BLaER1 treated with 17β-estradiol and CSF1 and Interleukin-3, amounts not matched to agents 10 nM and 100 nM (cell line): ENCODE results near the gene GUCY1A2.

ENCODE experiments used
- H3K27ac ChIP-seq, 11 experiments: shearing (Covaris generic); formaldehyde crosslinking; 2 replicates each; pipeline ENCODE4 v1.8.1; 2022
- H3K27me3 ChIP-seq, 11 experiments: shearing (Covaris generic); formaldehyde crosslinking; 2 replicates each; pipeline ENCODE4 v1.8.1; 2022
- H3K36me3 ChIP-seq, 11 experiments: shearing (Covaris generic); formaldehyde crosslinking; 2 replicates each; pipeline ENCODE4 v1.8.1; 2022
- H3K4me1 ChIP-seq, 10 experiments: shearing (Covaris generic); formaldehyde crosslinking; 2 replicates each; pipeline ENCODE4 v1.8.1; 2022
- H3K4me2 ChIP-seq, 11 experiments: shearing (Covaris generic); formaldehyde crosslinking; 2 replicates each; pipeline ENCODE4 v1.8.1; 2022
- H3K4me3 ChIP-seq, 10 experiments: shearing (Covaris generic); formaldehyde crosslinking; 2 replicates each; pipeline ENCODE4 v1.8.1; 2022
- H3K9ac ChIP-seq, 11 experiments: shearing (Covaris generic); formaldehyde crosslinking; 2 replicates each; pipeline ENCODE4 v1.8.1; 2022
- H3K9me3 ChIP-seq, 11 experiments: shearing (Covaris generic); formaldehyde crosslinking; replicated peaks in 1 of 11; 2 replicates each; pipeline ENCODE4 v1.8.1; 2022
- H4K20me1 ChIP-seq, 11 experiments: shearing (Covaris generic); formaldehyde crosslinking; 2 replicates each; pipeline ENCODE4 v1.8.1; 2022
- Cebpa-rat ChIP-seq, 11 experiments: shearing (Covaris generic); IDR thresholded peaks; 2 replicates each; pipeline ENCODE4 v1.8.1; 2022

The GUCY1A2 gene

DNA sequence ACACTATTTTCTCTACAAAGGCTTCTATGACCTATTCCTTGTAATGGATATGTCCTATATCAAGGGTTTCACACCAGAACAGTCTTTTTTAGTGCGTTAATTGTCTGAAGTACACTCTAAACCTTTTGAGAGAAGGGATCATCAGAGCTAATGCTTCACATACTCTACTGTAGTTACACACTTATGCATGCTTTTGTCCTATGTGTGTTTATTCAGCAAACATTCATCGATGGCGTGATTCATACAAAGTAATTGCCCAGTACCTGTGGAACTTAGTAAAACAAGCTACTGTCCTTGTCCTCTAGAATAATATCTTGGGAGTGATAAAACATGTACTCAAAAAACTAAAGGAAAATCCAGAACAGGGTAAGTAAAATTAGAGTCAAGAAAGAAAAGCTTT lies 139.2 kb downstream of the GUCY1A2 start:
- Histone ChIP-seq H3K4me3 (no peak overlapping the region), H3K27me3 (no peaks in the 10 kb centered on the region), H3K27ac (no peak overlapping the region), H3K9me3 (no peaks in the 10 kb centered on the region), H3K9ac (no peak overlapping the region), H3K4me1 (no peaks in the 10 kb centered on the region), H3K36me3 (no peaks in the 10 kb centered on the region), H3K4me2 (no peak overlapping the region), H4K20me1 (no peaks in the 10 kb centered on the region)
- TF ChIP-seq Cebpa-rat (IDR thresholded peaks at IDR 0.05), result no peak

DNA sequence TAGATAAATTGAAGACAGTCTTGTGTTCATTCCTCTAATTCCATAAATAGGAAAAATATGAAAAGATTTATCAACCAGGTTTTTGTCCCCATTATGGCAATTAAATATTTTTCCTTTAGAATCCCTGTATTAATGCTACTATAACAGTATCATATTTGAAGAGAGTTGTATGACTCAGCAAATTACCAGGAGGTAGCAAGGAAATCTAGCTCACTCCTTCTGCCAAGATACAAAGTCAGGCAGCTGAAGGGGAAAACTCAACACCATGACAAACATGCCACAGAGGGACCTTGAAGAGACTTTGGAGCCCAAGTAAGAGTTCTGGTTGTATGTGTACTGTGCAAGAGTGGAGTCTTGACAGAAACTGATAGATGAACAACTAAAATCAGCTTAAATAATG lies 143.3 kb downstream of the GUCY1A2 start:
- no peak for TF ChIP-seq Cebpa-rat (IDR thresholded peaks at IDR 0.05)
- Histone ChIP-seq H3K4me1 (no peaks in the 10 kb centered on the region), H3K27me3 (no peaks in the 10 kb centered on the region), H3K9me3 (no peaks in the 10 kb centered on the region), H3K27ac (no peak overlapping the region), H3K4me3 (no peak overlapping the region), H3K4me2 (no peak overlapping the region), H3K9ac (no peak overlapping the region), H4K20me1 (no peaks in the 10 kb centered on the region), H3K36me3 (no peaks in the 10 kb centered on the region)

DNA sequence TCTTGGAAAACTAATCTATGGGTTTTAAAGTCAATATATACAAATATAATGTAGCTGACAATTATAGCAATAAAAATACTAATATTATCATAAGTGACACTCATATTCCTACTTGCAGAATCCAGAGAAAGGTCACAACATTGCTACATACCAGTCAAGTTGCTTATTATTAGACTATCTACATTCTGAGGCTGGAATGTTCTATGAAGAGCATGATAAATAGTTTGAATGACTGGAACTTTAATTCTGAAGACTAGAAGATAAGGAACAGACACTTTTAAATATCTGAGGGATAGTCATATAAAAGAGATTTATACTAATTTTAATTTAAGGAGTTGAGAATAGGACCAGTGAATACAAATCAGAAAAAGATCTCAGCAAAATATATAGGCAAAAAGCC lies 146.0 kb downstream of the GUCY1A2 start:
- Histone ChIP-seq H4K20me1 (no peaks in the 10 kb centered on the region), H3K36me3 (no peaks in the 10 kb centered on the region), H3K27ac (no peak overlapping the region), H3K4me2 (no peak overlapping the region), H3K9me3 (no peaks in the 10 kb centered on the region), H3K9ac (no peak overlapping the region), H3K27me3 (no peaks in the 10 kb centered on the region), H3K4me1 (no peaks in the 10 kb centered on the region), H3K4me3 (no peak overlapping the region)
- no peak for TF ChIP-seq Cebpa-rat (IDR thresholded peaks at IDR 0.05)

DNA sequence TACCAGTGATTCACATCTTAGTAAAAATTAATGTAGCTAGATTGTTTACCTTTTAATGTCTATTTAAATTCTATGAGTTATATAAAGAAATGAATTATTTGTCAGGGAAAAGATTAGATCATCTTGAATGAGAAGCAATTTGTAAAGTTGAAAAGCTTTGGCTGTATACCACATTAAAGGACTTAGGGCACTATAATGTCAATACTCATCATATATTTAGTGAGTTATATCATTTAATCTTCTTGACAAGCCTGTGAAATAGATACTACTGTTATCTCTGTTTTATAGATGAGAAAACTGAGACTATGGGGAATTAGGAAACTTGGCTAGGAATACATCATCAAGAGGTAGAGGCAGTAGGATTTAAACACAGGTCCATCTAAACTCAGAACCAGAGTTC lies 160.1 kb downstream of the GUCY1A2 start:
- H3K9ac ChIP-seq, result no peak overlapping the region
- no peaks in the 10 kb centered on the region for H4K20me1 ChIP-seq
- H3K9me3 ChIP-seq, result peaks cover 0 to 9% (median 0%) of the 10 kb centered on the region in 11 experiments; a peak in 4 of 22 replicates
- no peak overlapping the region for H3K27ac ChIP-seq
- no peak overlapping the region for H3K4me2 ChIP-seq
- H3K27me3 ChIP-seq, result no peaks in the 10 kb centered on the region
- no peak for TF ChIP-seq Cebpa-rat (IDR thresholded peaks at IDR 0.05)
- no peaks in the 10 kb centered on the region for H3K36me3 ChIP-seq
- H3K4me3 ChIP-seq, result no peak overlapping the region
- peaks cover 0 to 10% (median 0%) of the 10 kb centered on the region in 10 experiments; a peak in 2 of 20 replicates for H3K4me1 ChIP-seq

DNA sequence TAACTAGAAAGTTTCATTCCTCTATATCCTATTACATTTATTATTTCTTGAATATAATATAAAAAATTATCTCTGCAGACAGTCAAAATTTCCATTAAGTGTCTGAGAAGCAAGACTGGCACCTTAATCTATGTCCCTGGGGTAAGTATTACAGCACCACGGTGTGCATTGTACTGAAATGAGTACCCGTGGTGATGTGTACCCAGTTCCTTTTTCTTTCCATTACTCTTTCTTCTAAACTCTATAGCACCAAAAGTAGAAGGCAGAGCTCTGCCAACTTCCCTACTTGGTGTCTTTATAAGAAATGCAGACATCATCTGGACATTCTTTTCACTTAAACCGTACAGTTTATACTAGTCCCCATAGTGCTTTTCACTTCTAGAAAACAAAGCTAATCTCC lies 161.7 kb downstream of the GUCY1A2 start:
- TF ChIP-seq Cebpa-rat (IDR thresholded peaks at IDR 0.05), result no peak
- H3K4me3 ChIP-seq, result no peak overlapping the region
- H3K36me3 ChIP-seq, result no peaks in the 10 kb centered on the region
- no peak overlapping the region for H3K4me2 ChIP-seq
- H3K27ac ChIP-seq, result no peak overlapping the region
- peaks cover 0 to 10% (median 0%) of the 10 kb centered on the region in 10 experiments; a peak in 2 of 20 replicates for H3K4me1 ChIP-seq
- H3K9me3 ChIP-seq, result peaks cover 0 to 13% (median 0%) of the 10 kb centered on the region in 11 experiments; a peak in 6 of 22 replicates
- no peaks in the 10 kb centered on the region for H4K20me1 ChIP-seq
- no peak overlapping the region for H3K9ac ChIP-seq
- no peaks in the 10 kb centered on the region for H3K27me3 ChIP-seq

DNA sequence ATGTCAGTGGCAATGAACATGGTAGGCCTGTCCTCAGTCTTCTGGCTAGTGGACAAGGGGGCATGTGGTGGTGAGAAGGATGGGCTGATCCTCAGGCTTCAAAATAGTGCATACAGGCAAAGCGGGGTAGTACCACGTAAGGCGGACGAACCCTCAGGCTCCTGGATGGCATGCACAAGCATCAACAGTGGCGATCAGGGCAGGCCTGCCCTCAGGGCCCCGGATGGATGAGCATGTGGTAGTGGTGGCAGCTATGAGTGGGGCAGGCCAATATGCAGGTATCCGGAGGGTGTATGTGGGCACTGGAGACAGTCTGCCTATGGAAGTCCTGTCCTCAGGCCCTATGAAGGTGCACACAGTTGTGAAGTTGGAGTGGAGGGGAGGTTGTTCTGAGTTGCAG lies 163.8 kb downstream of the GUCY1A2 start:
- no peaks in the 10 kb centered on the region for H4K20me1 ChIP-seq
- H3K27me3 ChIP-seq, result no peaks in the 10 kb centered on the region
- H3K9me3 ChIP-seq, result peaks cover 0 to 13% (median 0%) of the 10 kb centered on the region in 11 experiments; a peak in 6 of 22 replicates
- H3K36me3 ChIP-seq, result no peaks in the 10 kb centered on the region
- no peaks in the 10 kb centered on the region for H3K4me1 ChIP-seq
- H3K4me3 ChIP-seq, result no peak overlapping the region
- no peak overlapping the region for H3K9ac ChIP-seq
- no peak overlapping the region for H3K27ac ChIP-seq
- TF ChIP-seq Cebpa-rat (IDR thresholded peaks at IDR 0.05), result no peak
- H3K4me2 ChIP-seq, result no peak overlapping the region

DNA sequence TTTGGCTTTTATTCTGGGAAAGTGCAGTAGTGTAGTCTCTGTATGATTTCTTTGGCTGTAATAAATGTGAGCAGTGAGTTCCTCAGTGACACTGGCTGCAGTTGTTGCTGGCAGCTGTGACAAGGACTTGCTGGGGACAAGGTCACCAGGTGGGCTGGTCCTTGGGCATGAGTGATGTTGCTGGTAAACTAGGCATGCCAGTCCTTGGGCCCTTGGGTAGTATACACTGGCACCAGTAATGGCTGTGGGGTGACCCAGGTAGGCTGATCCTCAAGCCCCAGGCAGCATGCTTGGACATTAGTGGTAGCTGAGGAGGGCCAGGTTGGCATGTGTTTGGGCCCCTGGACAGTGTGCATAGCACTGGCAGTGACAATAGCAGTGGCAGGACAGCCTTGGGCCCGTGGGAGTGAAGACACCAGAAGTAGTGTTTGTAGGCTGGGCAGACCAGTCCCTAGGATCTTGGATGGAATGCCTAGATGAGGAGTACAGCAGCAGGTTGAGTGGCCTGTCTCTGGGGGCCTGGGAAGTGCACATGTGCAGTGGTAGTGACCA lies 164.3 kb downstream of the GUCY1A2 start:
- no peaks in the 10 kb centered on the region for H3K36me3 ChIP-seq
- peaks cover 0 to 13% (median 0%) of the 10 kb centered on the region in 11 experiments; a peak in 6 of 22 replicates for H3K9me3 ChIP-seq
- no peaks in the 10 kb centered on the region for H4K20me1 ChIP-seq
- H3K4me1 ChIP-seq, result no peaks in the 10 kb centered on the region
- TF ChIP-seq Cebpa-rat (IDR thresholded peaks at IDR 0.05), result no peak
- H3K4me2 ChIP-seq, result no peak overlapping the region
- H3K27ac ChIP-seq, result no peak overlapping the region
- H3K4me3 ChIP-seq, result no peak overlapping the region
- no peak overlapping the region for H3K9ac ChIP-seq
- no peaks in the 10 kb centered on the region for H3K27me3 ChIP-seq

DNA sequence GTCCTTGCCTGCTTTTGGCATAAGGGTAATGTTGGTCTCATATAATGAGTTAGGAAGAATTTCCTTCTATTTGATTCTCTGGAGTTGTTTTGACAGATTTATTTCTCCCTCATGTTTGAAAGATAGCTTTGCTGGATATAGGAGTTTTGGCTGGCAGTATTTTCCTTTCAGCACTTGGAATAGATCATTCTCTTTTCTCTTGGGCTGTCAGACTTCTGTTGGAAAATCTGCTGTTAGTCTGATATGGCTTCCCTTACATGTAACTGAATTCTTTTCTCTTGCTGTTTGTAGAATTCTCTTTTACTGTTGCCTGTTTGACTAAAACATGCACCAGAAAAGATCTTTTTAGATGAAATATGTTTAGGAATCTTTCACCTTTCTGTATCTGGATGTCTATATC lies 165.5 kb downstream of the GUCY1A2 start:
- Histone ChIP-seq H4K20me1 (no peaks in the 10 kb centered on the region), H3K4me2 (no peak overlapping the region), H3K9ac (no peak overlapping the region), H3K9me3 (peaks cover 0 to 13% (median 0%) of the 10 kb centered on the region in 11 experiments; a peak in 6 of 22 replicates), H3K27me3 (no peaks in the 10 kb centered on the region), H3K4me3 (no peak overlapping the region), H3K36me3 (no peaks in the 10 kb centered on the region), H3K27ac (no peak overlapping the region), H3K4me1 (no peaks in the 10 kb centered on the region)
- no peak for TF ChIP-seq Cebpa-rat (IDR thresholded peaks at IDR 0.05)

DNA sequence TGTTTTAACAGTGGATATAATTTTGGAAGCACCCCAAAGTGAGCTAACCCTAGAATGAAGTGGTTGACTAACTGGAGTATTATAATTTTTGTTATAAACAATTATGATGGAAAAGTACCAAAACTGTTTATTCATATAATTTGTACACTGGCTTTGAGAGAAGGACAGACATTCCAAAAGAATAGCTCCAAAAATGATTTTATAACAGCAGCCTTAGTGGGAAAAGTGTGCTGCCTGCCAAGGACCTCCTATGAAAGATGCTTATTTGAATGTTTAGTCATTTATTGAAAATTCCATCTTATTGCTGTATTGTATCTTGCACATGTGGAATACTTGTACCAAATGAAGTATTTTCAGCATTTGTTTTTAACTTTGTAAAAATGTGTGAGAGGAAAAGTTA lies 169.8 kb downstream of the GUCY1A2 start:
- no peak for TF ChIP-seq Cebpa-rat (IDR thresholded peaks at IDR 0.05)
- H3K36me3 ChIP-seq, result no peaks in the 10 kb centered on the region
- no peaks in the 10 kb centered on the region for H3K4me1 ChIP-seq
- no peaks in the 10 kb centered on the region for H3K27me3 ChIP-seq
- no peaks in the 10 kb centered on the region for H4K20me1 ChIP-seq
- H3K27ac ChIP-seq, result no peak overlapping the region
- H3K9ac ChIP-seq, result no peak overlapping the region
- H3K9me3 ChIP-seq, result peaks cover 0 to 7% (median 0%) of the 10 kb centered on the region in 11 experiments; a peak in 3 of 22 replicates
- no peak overlapping the region for H3K4me2 ChIP-seq
- no peak overlapping the region for H3K4me3 ChIP-seq

DNA sequence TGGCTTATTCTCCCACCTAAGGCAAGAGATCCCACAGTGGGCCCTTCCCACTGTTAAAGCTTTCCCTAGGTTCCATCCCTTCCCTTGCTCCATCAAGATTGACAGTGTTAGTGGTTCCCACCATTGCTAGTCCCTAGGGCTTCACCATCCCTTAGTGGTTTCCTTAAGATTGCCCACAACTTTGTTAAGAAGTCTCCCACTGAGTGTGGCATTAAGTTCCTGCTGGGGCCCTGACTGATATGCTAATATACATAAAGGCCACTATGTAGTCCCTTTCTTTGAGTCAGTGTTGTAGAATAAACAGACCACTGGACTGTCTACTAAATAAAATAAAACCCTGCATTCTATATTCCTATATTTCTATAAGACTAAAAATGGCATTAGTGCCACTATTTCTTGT lies 176.1 kb downstream of the GUCY1A2 start:
- Histone ChIP-seq H3K9me3 (no peaks in the 10 kb centered on the region), H3K27me3 (no peaks in the 10 kb centered on the region), H3K36me3 (no peaks in the 10 kb centered on the region), H3K27ac (no peak overlapping the region), H3K4me1 (no peaks in the 10 kb centered on the region), H3K4me2 (no peak overlapping the region), H3K4me3 (no peak overlapping the region), H4K20me1 (no peaks in the 10 kb centered on the region), H3K9ac (no peak overlapping the region)
- TF ChIP-seq Cebpa-rat (IDR thresholded peaks at IDR 0.05), result no peak
